ENCODE measurements around the gene CD63.

CD63 gene

GRCh38 chr12:55726971-55727370, 1.8 kb downstream of the CD63 start:
- Histone ChIP-seq H3K4me1 (ENCODE audit: control insufficient read depth, low read depth, low read length) (peaks cover 16% of the 10 kb centered on the region), H3K27me3 (ENCODE audit: control insufficient read depth, insufficient read depth, low read length) (no peaks in the 10 kb centered on the region), H3K9ac (ENCODE audit: low read length) (no peak overlapping the region), H3K9me3 (ENCODE audit: control insufficient read depth, low read depth, low read length) (no peaks in the 10 kb centered on the region), H3K36me3 (ENCODE audit: control insufficient read depth, low read depth, low read length) (peaks cover 24% of the 10 kb centered on the region), H3K4me3 (ENCODE audit: low read length) (peak overlapping the region; percentile 83), H3K27ac (ENCODE audit: low read length) (no peak overlapping the region)

- H3K36me3 ChIP-seq (ENCODE audit: control insufficient read depth, low read depth, low read length), result peaks cover 24% of the 10 kb centered on the region
- no peaks in the 10 kb centered on the region for H3K9me3 ChIP-seq (ENCODE audit: control insufficient read depth, low read depth, low read length)
- no peak overlapping the region for H3K4me3 ChIP-seq (ENCODE audit: low read length)
- H3K9ac ChIP-seq (ENCODE audit: low read length), result no peak overlapping the region
- H3K27ac ChIP-seq (ENCODE audit: low read length), result no peak overlapping the region
- H3K4me1 ChIP-seq (ENCODE audit: control insufficient read depth, low read depth, low read length), result peaks cover 12% of the 10 kb centered on the region
- H3K27me3 ChIP-seq (ENCODE audit: control insufficient read depth, insufficient read depth, low read length), result no peaks in the 10 kb centered on the region
These were observed 3.3 kb downstream of the CD63 start for GRCh38 chr12:55725556-55725955.

GRCh38 chr12:55724940-55725309, 3.9 kb downstream of the CD63 start:
- peaks cover 6% of the 10 kb centered on the region for H3K4me1 ChIP-seq (ENCODE audit: control insufficient read depth, low read depth, low read length)

GRCh38 chr12:55724226-55724939, 4.4 kb downstream of the CD63 start:
- peaks cover 24% of the 10 kb centered on the region for H3K36me3 ChIP-seq (ENCODE audit: control insufficient read depth, low read depth, low read length)
- peaks cover 5% of the 10 kb centered on the region for H3K4me1 ChIP-seq (ENCODE audit: control insufficient read depth, low read depth, low read length)
- no peaks in the 10 kb centered on the region for H3K9me3 ChIP-seq (ENCODE audit: control insufficient read depth, low read depth, low read length)
- no peak overlapping the region for H3K9ac ChIP-seq (ENCODE audit: low read length)
- H3K27me3 ChIP-seq (ENCODE audit: control insufficient read depth, insufficient read depth, low read length), result no peaks in the 10 kb centered on the region
- H3K27ac ChIP-seq (ENCODE audit: low read length), result no peak overlapping the region
- no peak overlapping the region for H3K4me3 ChIP-seq (ENCODE audit: low read length)

More at GRCh38 chr12:55724940-55725309, 3.9 kb downstream of the CD63 start:
- Histone ChIP-seq H3K4me3 (ENCODE audit: low read length) (no peak overlapping the region), H3K27me3 (ENCODE audit: control insufficient read depth, insufficient read depth, low read length) (no peaks in the 10 kb centered on the region), H3K36me3 (ENCODE audit: control insufficient read depth, low read depth, low read length) (peaks cover 24% of the 10 kb centered on the region), H3K9me3 (ENCODE audit: control insufficient read depth, low read depth, low read length) (no peaks in the 10 kb centered on the region), H3K9ac (ENCODE audit: low read length) (no peak overlapping the region), H3K27ac (ENCODE audit: low read length) (no peak overlapping the region)

- no peaks in the 10 kb centered on the region for H3K27me3 ChIP-seq (ENCODE audit: control insufficient read depth, insufficient read depth, low read length)
- no peak overlapping the region for H3K27ac ChIP-seq (ENCODE audit: low read length)
These were observed 5.1 kb downstream of the CD63 start for GRCh38 chr12:55723516-55724225.

GRCh38 chr12:55722948-55723347, 5.9 kb downstream of the CD63 start:
- H3K9me3 ChIP-seq (ENCODE audit: control insufficient read depth, low read depth, low read length), result no peaks in the 10 kb centered on the region
- peaks cover 24% of the 10 kb centered on the region for H3K36me3 ChIP-seq (ENCODE audit: control insufficient read depth, low read depth, low read length)
- no peak overlapping the region for H3K9ac ChIP-seq (ENCODE audit: low read length)
- H3K4me1 ChIP-seq (ENCODE audit: control insufficient read depth, low read depth, low read length), result peaks cover 19% of the 10 kb centered on the region
- H3K27ac ChIP-seq (ENCODE audit: low read length), result no peak overlapping the region
- no peak overlapping the region for H3K4me3 ChIP-seq (ENCODE audit: low read length)
- no peaks in the 10 kb centered on the region for H3K27me3 ChIP-seq (ENCODE audit: control insufficient read depth, insufficient read depth, low read length)

More at GRCh38 chr12:55723516-55724225, 5.1 kb downstream of the CD63 start:
- Histone ChIP-seq H3K9ac (ENCODE audit: low read length) (no peak overlapping the region), H3K4me1 (ENCODE audit: control insufficient read depth, low read depth, low read length) (peaks cover 12% of the 10 kb centered on the region), H3K36me3 (ENCODE audit: control insufficient read depth, low read depth, low read length) (peaks cover 24% of the 10 kb centered on the region), H3K4me3 (ENCODE audit: low read length) (no peak overlapping the region), H3K9me3 (ENCODE audit: control insufficient read depth, low read depth, low read length) (no peaks in the 10 kb centered on the region)

- Histone ChIP-seq H3K36me3 (ENCODE audit: control insufficient read depth, low read depth, low read length) (peaks cover 22% of the 10 kb centered on the region), H3K27ac (ENCODE audit: low read length) (no peak overlapping the region), H3K27me3 (ENCODE audit: control insufficient read depth, insufficient read depth, low read length) (no peaks in the 10 kb centered on the region), H3K9ac (ENCODE audit: low read length) (no peak overlapping the region), H3K9me3 (ENCODE audit: control insufficient read depth, low read depth, low read length) (no peaks in the 10 kb centered on the region), H3K4me3 (ENCODE audit: low read length) (no peak overlapping the region), H3K4me1 (ENCODE audit: control insufficient read depth, low read depth, low read length) (peaks cover 26% of the 10 kb centered on the region)
These were observed 7.1 kb downstream of the CD63 start for GRCh38 chr12:55721601-55722213.

GRCh38 chr12:55720894-55721444, 7.8 kb downstream of the CD63 start:
- no peaks in the 10 kb centered on the region for H3K9me3 ChIP-seq (ENCODE audit: control insufficient read depth, low read depth, low read length)
- peaks cover 25% of the 10 kb centered on the region for H3K4me1 ChIP-seq (ENCODE audit: control insufficient read depth, low read depth, low read length)
- H3K36me3 ChIP-seq (ENCODE audit: control insufficient read depth, low read depth, low read length), result peaks cover 16% of the 10 kb centered on the region
- no peak overlapping the region for H3K27ac ChIP-seq (ENCODE audit: low read length)
- no peak overlapping the region for H3K4me3 ChIP-seq (ENCODE audit: low read length)
- H3K27me3 ChIP-seq (ENCODE audit: control insufficient read depth, insufficient read depth, low read length), result no peaks in the 10 kb centered on the region
- no peak overlapping the region for H3K9ac ChIP-seq (ENCODE audit: low read length)

- H3K9me3 ChIP-seq (ENCODE audit: control insufficient read depth, low read depth, low read length), result no peaks in the 10 kb centered on the region
- H3K27ac ChIP-seq (ENCODE audit: low read length), result no peak within 1 kb of the TSS
- H3K36me3 ChIP-seq (ENCODE audit: control insufficient read depth, low read depth, low read length), result peaks cover 8% of the 10 kb centered on the region
- peaks cover 25% of the 10 kb centered on the region for H3K4me1 ChIP-seq (ENCODE audit: control insufficient read depth, low read depth, low read length)
- H3K27me3 ChIP-seq (ENCODE audit: control insufficient read depth, insufficient read depth, low read length), result no peaks in the 10 kb centered on the region
- no peak within 1 kb of the TSS for H3K4me3 ChIP-seq (ENCODE audit: low read length)
- no peak within 1 kb of the TSS for H3K9ac ChIP-seq (ENCODE audit: low read length)
These were observed 8.7 kb downstream of the CD63 start, which contains the start of gene RDH5 for GRCh38 chr12:55720071-55720564. Gene RDH5 (plus strand): TSS chr12:55720393. CDS start chr12:55721185, 792 bp downstream.

- H3K4me3 ChIP-seq (ENCODE audit: low read length), result no peak overlapping the region
- H3K4me1 ChIP-seq (ENCODE audit: control insufficient read depth, low read depth, low read length), result peaks cover 25% of the 10 kb centered on the region
- no peaks in the 10 kb centered on the region for H3K27me3 ChIP-seq (ENCODE audit: control insufficient read depth, insufficient read depth, low read length)
- H3K9me3 ChIP-seq (ENCODE audit: control insufficient read depth, low read depth, low read length), result no peaks in the 10 kb centered on the region
- peaks cover 7% of the 10 kb centered on the region for H3K36me3 ChIP-seq (ENCODE audit: control insufficient read depth, low read depth, low read length)
- no peak overlapping the region for H3K9ac ChIP-seq (ENCODE audit: low read length)
- no peak overlapping the region for H3K27ac ChIP-seq (ENCODE audit: low read length)
These were observed 9.4 kb downstream of the CD63 start for GRCh38 chr12:55719371-55719770.

GRCh38 chr12:55718624-55719275, 10.1 kb downstream of the CD63 start:
- H3K27ac ChIP-seq (ENCODE audit: low read length), result peak overlapping the region; percentile 83
- H3K27me3 ChIP-seq (ENCODE audit: control insufficient read depth, insufficient read depth, low read length), result no peaks in the 10 kb centered on the region
- H3K9me3 ChIP-seq (ENCODE audit: control insufficient read depth, low read depth, low read length), result no peaks in the 10 kb centered on the region
- H3K9ac ChIP-seq (ENCODE audit: low read length), result peak overlapping the region; percentile 8
- H3K4me3 ChIP-seq (ENCODE audit: low read length), result peak overlapping the region; percentile 91
- peaks cover under 1% of the 10 kb centered on the region for H3K36me3 ChIP-seq (ENCODE audit: control insufficient read depth, low read depth, low read length)
- peaks cover 25% of the 10 kb centered on the region for H3K4me1 ChIP-seq (ENCODE audit: control insufficient read depth, low read depth, low read length)
